Fibroblast of pulmonary artery (primary cell): ENCODE results near the gene TSGA10IP.

Experiments used
- DNase-seq: peaks from one replicate; pipeline ENCODE4 v3.0.0-alpha.2; 2010; ENCODE audit warnings: low read depth
- H3K4me3 ChIP-seq: replicated peaks from 2 replicates; pipeline ENCODE4 v1.5.1; 2011; ENCODE audit warnings: low read depth, mild to moderate bottlenecking, control low read depth, low read length, moderate library complexity
- TF ChIP-seq, protein P1 (sequence below): IDR thresholded peaks from 2 replicates; pipeline ENCODE4 v1.5.1; 2011; ENCODE audit warnings: mild to moderate bottlenecking, control low read depth, low read length, inconsistent platforms; ENCODE audit errors: missing control alignments

The TSGA10IP gene

DNA sequence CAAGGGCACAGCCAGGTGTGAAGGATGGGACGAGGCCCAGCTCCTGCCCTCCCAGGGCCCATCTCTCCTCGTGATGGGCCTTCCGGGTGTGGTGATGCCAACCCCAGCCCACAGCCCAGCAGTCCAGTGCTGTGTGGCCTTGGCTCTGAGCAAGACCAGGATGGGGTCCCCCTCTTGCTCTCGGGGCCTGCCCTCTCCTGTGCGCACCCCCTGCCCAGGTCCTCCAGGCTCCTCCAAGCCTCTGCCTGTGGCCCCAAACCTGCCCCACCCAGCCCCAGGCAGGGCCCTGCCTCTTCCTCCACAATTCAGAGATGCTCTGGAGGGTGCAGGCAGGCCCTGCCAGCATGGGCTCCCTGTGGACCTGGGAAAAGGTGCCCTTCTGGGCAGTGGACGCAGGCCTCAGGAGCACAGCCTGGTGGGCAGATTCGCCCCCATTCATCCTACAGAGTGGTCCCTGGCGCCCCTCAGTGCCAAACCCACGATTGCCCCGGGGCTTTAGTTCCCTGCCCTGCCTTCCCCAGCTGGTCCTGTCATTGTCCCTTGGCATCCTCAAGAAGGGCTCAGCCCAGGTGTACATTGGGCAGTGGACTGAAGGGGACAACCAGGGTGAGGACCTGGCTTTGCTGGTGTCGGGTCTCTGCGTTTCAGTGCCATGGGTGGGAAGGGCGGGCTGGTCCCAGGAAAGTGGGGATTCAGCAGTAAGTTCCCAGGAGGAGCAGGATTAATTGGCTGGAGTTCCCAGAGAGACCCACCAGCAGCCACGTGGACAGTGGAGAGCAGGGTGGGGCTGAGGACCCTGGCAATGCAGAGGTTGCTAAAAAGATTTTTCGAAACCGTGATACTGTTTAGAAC lies 36.9 kb downstream of the TSGA10IP start:
- TF ChIP-seq, protein P1, sequence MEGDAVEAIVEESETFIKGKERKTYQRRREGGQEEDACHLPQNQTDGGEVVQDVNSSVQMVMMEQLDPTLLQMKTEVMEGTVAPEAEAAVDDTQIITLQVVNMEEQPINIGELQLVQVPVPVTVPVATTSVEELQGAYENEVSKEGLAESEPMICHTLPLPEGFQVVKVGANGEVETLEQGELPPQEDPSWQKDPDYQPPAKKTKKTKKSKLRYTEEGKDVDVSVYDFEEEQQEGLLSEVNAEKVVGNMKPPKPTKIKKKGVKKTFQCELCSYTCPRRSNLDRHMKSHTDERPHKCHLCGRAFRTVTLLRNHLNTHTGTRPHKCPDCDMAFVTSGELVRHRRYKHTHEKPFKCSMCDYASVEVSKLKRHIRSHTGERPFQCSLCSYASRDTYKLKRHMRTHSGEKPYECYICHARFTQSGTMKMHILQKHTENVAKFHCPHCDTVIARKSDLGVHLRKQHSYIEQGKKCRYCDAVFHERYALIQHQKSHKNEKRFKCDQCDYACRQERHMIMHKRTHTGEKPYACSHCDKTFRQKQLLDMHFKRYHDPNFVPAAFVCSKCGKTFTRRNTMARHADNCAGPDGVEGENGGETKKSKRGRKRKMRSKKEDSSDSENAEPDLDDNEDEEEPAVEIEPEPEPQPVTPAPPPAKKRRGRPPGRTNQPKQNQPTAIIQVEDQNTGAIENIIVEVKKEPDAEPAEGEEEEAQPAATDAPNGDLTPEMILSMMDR, result no peak
- H3K4me3 ChIP-seq, result no peak overlapping the region
- DNase-seq, result no peak

DNA sequence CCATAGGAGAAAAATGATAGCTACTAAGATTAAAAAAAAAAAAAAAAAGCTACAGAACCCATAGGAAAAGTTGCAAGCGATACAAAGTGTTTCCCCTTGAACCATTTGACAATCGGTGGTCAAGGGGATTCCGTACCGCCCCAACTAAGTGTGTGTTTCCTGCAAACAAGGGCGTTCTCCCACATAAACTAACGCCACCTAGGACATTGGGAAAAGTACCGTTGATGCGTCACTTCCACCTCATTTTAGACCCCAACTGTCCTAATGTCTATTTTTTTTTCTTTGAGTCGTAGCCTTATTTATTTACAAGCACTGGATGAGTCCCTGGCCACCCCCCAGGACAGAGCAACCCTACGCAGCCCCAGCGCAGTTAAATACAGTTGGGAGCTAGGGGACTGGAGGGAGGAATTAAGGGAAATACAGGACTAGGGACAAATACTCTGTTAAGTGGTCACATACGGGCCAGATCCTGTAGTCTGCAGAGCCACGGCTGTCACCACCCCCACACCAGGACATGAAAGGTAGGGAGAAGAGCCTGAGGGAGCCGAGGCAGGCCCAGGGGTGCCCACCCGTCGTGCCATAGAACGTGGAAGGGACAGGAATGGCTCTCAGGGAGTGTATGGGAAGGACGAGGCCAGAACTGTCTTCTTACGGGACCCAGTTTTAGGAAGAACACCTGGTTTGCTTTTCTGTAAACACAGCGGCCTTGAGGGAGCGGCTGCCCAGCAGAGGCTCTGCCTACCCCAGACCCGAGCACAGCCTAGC lies 37.7 kb downstream of the TSGA10IP start:
- no peak for DNase-seq
- H3K4me3 ChIP-seq, result no peak overlapping the region
- TF ChIP-seq, protein P1, result no peak

DNA sequence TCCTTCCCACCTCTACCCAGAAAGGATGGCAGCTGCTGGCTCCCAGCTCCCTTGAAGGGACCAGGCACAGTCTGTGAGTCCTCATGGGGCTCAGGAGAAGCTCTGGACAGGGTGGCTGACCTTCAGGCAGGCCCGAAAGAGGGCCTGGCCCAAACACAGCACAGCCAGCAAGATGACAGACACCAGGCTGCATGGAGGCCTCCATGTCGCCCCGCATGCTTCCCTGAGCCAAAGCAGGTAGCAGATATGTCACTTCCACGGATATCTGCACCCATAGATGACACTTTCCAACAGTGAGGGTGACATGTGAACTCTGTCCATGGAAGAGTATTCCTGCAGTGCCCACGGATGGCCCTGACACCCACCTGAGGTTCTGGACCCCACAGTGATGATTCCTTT lies 38.3 kb downstream of the TSGA10IP start:
- no peak for DNase-seq
- no peak overlapping the region for H3K4me3 ChIP-seq
- TF ChIP-seq, protein P1, result no peak

DNA sequence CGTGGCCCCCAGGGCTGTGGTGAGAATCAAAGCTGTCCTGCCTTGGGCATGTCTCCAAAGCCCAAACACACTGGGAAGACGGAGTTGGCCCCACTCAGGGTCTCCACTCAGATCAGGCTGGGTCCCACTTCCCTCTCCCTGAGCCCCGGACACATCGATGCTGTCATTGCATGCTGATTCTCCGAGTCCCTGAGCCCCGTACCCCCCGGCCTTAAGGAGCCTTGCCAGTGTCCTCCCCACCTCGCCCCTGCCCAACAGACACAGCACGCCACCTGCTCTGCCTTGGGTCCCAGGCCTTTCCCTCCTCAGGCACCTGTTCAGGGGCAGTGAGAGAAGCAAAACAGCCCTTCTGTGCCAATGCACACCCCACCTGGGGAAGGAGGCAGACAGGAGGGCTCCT lies 42.1 kb downstream of the TSGA10IP start:
- no peak overlapping the region for H3K4me3 ChIP-seq
- TF ChIP-seq, protein P1, result no peak
- no peak for DNase-seq

DNA sequence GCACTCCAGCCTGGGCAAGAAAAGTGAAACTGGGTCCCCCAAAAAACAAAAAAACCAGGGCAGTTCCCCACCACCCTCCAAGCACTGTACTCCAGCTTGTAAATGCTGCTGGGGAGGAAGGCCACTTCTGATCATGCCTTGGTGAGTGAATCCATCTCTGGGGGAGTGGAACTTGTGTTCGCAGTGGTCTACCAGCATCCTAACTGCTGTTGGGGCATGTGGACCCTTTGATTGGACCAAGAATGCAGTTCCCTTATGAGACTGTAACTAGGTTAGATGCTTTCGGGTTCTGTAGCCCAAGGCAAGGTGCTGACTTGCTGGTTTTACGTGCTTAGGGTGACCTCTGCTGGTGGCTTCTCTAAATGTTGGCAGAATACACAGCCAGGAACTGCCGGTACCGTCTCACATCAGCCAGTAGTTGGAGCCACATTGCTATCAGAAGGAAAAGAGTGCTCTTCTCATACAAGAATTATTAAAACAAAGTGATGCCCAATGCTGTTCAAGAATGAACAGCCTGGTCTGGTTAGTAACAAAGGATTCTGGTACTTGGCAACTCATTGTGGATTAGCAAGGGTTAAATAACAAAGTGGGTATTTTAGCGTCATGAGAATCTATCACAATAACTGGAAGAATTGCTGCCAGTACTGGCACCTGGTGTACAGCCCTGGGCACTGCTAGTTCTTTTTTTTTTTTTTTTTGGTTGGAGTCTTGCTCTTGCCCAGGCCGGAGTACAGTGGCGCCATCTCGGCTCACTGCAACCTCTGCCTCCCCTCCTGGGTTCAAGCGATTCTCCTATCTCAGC lies 43.7 kb downstream of the TSGA10IP start:
- DNase-seq, result peak; percentile 98
- H3K4me3 ChIP-seq, result no peak overlapping the region
- TF ChIP-seq, protein P1, result peak; percentile 98

DNA sequence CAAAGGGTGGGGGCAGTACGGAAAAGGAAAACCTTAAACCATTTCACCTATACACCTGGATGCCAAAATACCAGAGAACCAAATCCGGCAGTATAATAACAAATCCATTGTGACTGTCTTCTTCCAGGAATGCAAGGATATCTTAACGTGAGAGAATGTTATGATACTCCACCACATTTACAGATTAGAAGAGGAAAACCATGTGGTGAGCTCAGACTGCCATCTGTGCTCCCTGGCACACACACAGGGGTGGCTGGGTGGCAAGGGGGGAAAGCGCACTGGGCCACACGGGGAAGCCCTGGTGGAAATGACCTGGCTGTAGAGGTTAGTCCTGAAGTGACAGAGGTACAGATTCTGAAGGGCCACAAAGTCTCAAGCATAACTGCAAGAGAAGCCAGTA lies 46.8 kb downstream of the TSGA10IP start:
- DNase-seq, result no peak
- no peak overlapping the region for H3K4me3 ChIP-seq
- TF ChIP-seq, protein P1, result no peak
